Panc1 (cell line): Measurements from ENCODE around the gene PLCB4.

Source experiments
- CTCF ChIP-seq: fragments of 450-650 bp; IDR thresholded peaks from 2 replicates; pipeline ENCODE4 v1.5.1; 2017; ENCODE audit warnings: mild to moderate bottlenecking
- POLR2AphosphoS5 ChIP-seq: IDR thresholded peaks from 2 replicates; pipeline ENCODE4 v1.6.1; 2012; ENCODE audit warnings: mild to moderate bottlenecking, low read depth, low read length, moderate library complexity
- REST ChIP-seq, 2 experiments: IDR thresholded peaks; 2 replicates each; pipeline ENCODE4 v1.6.1; 2011 to 2012; ENCODE audit warnings: low read depth in 2 of 2, control low read depth in 1 of 2, low read length in 1 of 2, mild to moderate bottlenecking in 1 of 2, moderate library complexity in 1 of 2; ENCODE audit not compliant: insufficient read depth in 1 of 2
- SIN3A ChIP-seq: IDR thresholded peaks from 2 replicates; pipeline ENCODE4 v1.6.1; 2012; ENCODE audit warnings: low read depth, mild to moderate bottlenecking, low read length, moderate library complexity, borderline replicate concordance; ENCODE audit not compliant: insufficient read depth
- TCF7L2 ChIP-seq: IDR thresholded peaks from 2 replicates; pipeline ENCODE4 v1.6.1; 2011; ENCODE audit warnings: mild to moderate bottlenecking, low read depth, low read length, inconsistent platforms

GRCh38 chr20:9490631-9491030 lies 421.7 kb downstream of the PLCB4 start:
- TF ChIP-seq CTCF = no peak
- TF ChIP-seq SIN3A = no peak
- TF ChIP-seq POLR2AphosphoS5 = no peak
- no peak for TF ChIP-seq REST (IDR thresholded peaks at IDR 0.05; ENCODE audit: insufficient read depth in 1 of 2, low read depth in 2 of 2, low read length in 1 of 2)
- TF ChIP-seq TCF7L2 = no peak
